Measurements from ENCODE around the gene TUBG2. TPM values are rescaled to one million over a fixed set of nuclear protein-coding genes. Genes with fewer than 3 reads are reported as not detected.

Gene TUBG2
- total RNA-seq, 2 experiments from 2014 or later = 9.0 to 9.7 TPM

DNA sequence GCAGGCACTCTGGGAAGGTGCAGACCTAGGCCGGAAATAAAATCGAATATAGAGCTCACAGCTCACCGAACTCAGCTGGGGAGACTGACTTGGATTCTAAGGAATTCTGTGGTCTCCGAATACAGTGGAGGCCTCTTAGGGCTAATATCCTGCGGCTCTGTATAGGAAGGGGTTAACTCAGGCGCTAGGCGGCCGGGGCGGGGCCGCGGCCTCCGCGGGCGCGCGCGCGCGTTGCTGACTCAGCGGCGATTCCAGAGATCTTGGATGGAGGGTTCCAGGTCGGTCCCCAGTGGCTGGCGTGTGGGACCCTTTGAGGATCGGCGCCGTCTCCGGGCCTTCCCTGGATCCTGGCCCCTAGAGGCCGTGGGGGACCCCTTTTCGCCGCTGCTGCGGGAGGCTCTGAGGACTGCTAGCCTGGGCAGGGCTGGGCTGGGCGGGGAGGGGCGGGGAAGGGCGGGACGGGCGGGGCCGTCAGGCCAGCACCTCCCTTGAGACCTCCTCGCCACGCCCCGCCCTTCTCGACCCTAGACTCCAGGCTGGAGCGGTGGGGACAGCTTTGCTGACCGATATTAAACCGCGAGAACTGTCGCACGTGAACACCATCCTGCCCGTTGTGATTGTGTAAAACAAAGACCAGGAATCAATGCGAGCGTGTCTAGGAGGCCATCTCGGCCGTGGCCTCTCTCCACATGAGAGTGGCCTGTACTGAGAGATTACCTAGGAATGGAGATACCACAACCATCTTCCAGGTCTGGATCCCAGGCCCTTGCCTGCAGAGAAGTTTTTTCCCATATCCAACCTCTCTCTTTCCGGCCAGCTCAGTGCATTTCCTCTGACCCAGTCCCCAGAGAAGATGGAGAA is 19.1 kb downstream of the TUBG2 start:
- POLR2A ChIA-PET = interaction anchor here (0.6 to 4.3 kb wide), 6 partner anchors 20 to 638 kb away, joined by 3 to 22 read pairs (median 3); partner anchors contain the start of genes PSMC3IP, RETREG3, RPL27 and TUBG1
- peaks cover 54 to 61% of the 10 kb centered on the region in 2 experiments for H3K27me3 ChIP-seq (ENCODE audit: control insufficient read depth in 1 of 2, insufficient read depth in 2 of 2, low read length in 2 of 2)
- CTCF ChIA-PET = interaction anchor here (1.7 to 2.7 kb wide), 2 partner anchors 9 to 100 kb away, joined by 5 to 10 read pairs; partner anchors contain the start of gene PSMC3IP
- H3K36me3 ChIP-seq (ENCODE audit: insufficient read depth, low read length) = no peaks in the 10 kb centered on the region
- Mint-ChIP-seq H3K27me3 (peaks cover 58% of the 10 kb centered on the region), H3K9me3 (no peaks in the 10 kb centered on the region), H3K4me3 (peak overlapping the region; percentile 93), H3K4me1 (ENCODE audit: low read depth) (peaks cover 66% of the 10 kb centered on the region), H3K27ac (peak overlapping the region; percentile 79), H3K36me3 (ENCODE audit: low read depth) (no peaks in the 10 kb centered on the region)
- peaks cover 0 to 24% of the 10 kb centered on the region in 2 experiments for H3K9me3 ChIP-seq (ENCODE audit: control insufficient read depth in 1 of 2, insufficient read depth in 1 of 2, low read length in 2 of 2)
- ATAC-seq (ENCODE audit: poor library complexity) = peak; percentile 8
- H3K4me1 ChIP-seq (ENCODE audit: insufficient read depth, low read length) = peaks cover 89% of the 10 kb centered on the region
- no peak for TF ChIP-seq CTCF (IDR thresholded peaks at IDR 0.05)
- peak overlapping the region; percentile 61 for H3K4me3 ChIP-seq (ENCODE audit: low read length)
- intact Hi-C loops (cut with DNase I, micrococcal nuclease) = loop anchor here (1.0 to 10.0 kb wide), 4 partner anchors 69 to 1447 kb away; partner anchors contain the start of genes RETREG3 (in 2 of the 2), TUBG1 (in 2 of the 2) and HDAC5 (in 1 of the 2)
- no peak overlapping the region for H3K27ac ChIP-seq (ENCODE audit: low read depth in 1 of 2, low read length in 2 of 2)
- peak; percentile 41 to 82 (median 62) for DNase-seq

GRCh38 chr17:42678951-42679491 is 19.9 kb downstream of the TUBG2 start:
- ChIA-PET CTCF (interaction anchor here (0.6 to 2.8 kb wide), 10 partner anchors 8 to 805 kb away, joined by 3 to 24 read pairs (median 4); partner anchors contain the start of genes BECN1, DHX8, NKIRAS2 and PSMC3IP), POLR2A (interaction anchor here (0.7 to 4.3 kb wide), 9 partner anchors 9 to 637 kb away, joined by 3 to 22 read pairs (median 3); partner anchors contain the start of genes PSMC3IP, RETREG3, STAT3 and TUBG1)
- intact Hi-C loops (cut with DNase I, micrococcal nuclease) = loop anchor here (1.0 to 10.0 kb wide), 4 partner anchors 70 to 1446 kb away; partner anchors contain the start of genes HDAC5 (in 1 of the 2), RETREG3 (in 1 of the 2) and TUBG1 (in 1 of the 2)
- Mint-ChIP-seq H3K27ac (peak overlapping the region; percentile 79), H3K36me3 (ENCODE audit: low read depth) (no peaks in the 10 kb centered on the region), H3K27me3 (peaks cover 66% of the 10 kb centered on the region), H3K4me3 (peak overlapping the region; percentile 84), H3K9me3 (no peaks in the 10 kb centered on the region), H3K4me1 (ENCODE audit: low read depth) (peaks cover 75% of the 10 kb centered on the region)
- Histone ChIP-seq H3K36me3 (ENCODE audit: insufficient read depth, low read length) (no peaks in the 10 kb centered on the region), H3K9me3 (ENCODE audit: control insufficient read depth in 1 of 2, insufficient read depth in 1 of 2, low read length in 2 of 2) (peaks cover 0 to 24% of the 10 kb centered on the region in 2 experiments), H3K4me1 (ENCODE audit: insufficient read depth, low read length) (peaks cover 90% of the 10 kb centered on the region), H3K27me3 (ENCODE audit: control insufficient read depth in 1 of 2, insufficient read depth in 2 of 2, low read length in 2 of 2) (peaks cover 52 to 59% of the 10 kb centered on the region in 2 experiments), H3K4me3 (ENCODE audit: low read length) (peak overlapping the region; percentile 49), H3K27ac (ENCODE audit: low read depth in 1 of 2, low read length in 2 of 2) (peak overlapping the region in 1 of 2 donors; percentile 44)
- no peak for TF ChIP-seq CTCF (IDR thresholded peaks at IDR 0.05)
- peak; percentile 7 for ATAC-seq (ENCODE audit: poor library complexity)
- DNase-seq = peak in 6 of 14 experiments; percentile 19 to 70 (median 45)
